CD4-positive, alpha-beta T cell (primary cell): ENCODE data around the gene EGLN1. TPM values are rescaled to one million over a fixed set of nuclear protein-coding genes. Genes with fewer than 3 reads are reported as not detected.
"Not testable (repeated sequence)": the region's sequence is repeated elsewhere in the genome, so short reads cannot be mapped to it uniquely, and the experiment has no call there.

Experiments
- ATAC-seq: fragments of 200-7000 bp; cut with Tn5 transposase; one replicate; pipeline ENCODE4 v1.10.0; 2022; ENCODE audit warnings: mild to moderate bottlenecking; ENCODE audit not compliant: poor library complexity
- CTCF ChIA-PET: fragments of 350-600 bp; sonication (Branson Sonifier 250); formaldehyde crosslinking; loops from one replicate; lab custom pipeline; 2021; ENCODE audit warnings: antibody characterized with exemption, inconsistent platforms; lab: Charles Lee
- POLR2A ChIA-PET: fragments of 350-600 bp; sonication (Branson Sonifier 250); formaldehyde crosslinking; loops from one replicate; lab custom pipeline; 2021; ENCODE audit warnings: antibody characterized with exemption, inconsistent platforms; lab: Charles Lee
- DNase-seq, 14 experiments: peaks; one replicate each; pipeline ENCODE4 v3.0.0-alpha.2; 2013 to 2020; ENCODE audit warnings: mixed read lengths in 2 of 14
- H3K27ac ChIP-seq, 2 donors: one replicate each; pipeline versions ENCODE4 v1.5.1 to v1.7.0; 2013; ENCODE audit warnings: low read length in 2 of 2, low read depth in 1 of 2, mild to moderate bottlenecking in 1 of 2
- H3K27me3 ChIP-seq, 2 experiments: 1 replicate in 1 of 2; 2 replicates in 1 of 2; pipeline versions ENCODE4 v1.6.1 to v1.7.0; 2013; ENCODE audit warnings: low read length in 2 of 2, control low read depth in 1 of 2, mild to moderate bottlenecking in 1 of 2, moderate library complexity in 1 of 2; ENCODE audit not compliant: insufficient read depth in 2 of 2, control insufficient read depth in 1 of 2
- H3K36me3 ChIP-seq: one replicate; pipeline ENCODE4 v1.6.1; 2013; ENCODE audit warnings: low read length, control low read depth; ENCODE audit not compliant: insufficient read depth
- H3K4me1 ChIP-seq: one replicate; pipeline ENCODE4 v1.6.1; 2013; ENCODE audit warnings: low read length, control low read depth; ENCODE audit not compliant: insufficient read depth
- H3K4me3 ChIP-seq: one replicate; pipeline ENCODE4 v1.5.1; 2013; ENCODE audit warnings: mild to moderate bottlenecking, low read length, moderate library complexity
- H3K9me3 ChIP-seq, 2 experiments: 1 replicate in 1 of 2; 2 replicates in 1 of 2; pipeline versions ENCODE4 v1.6.1 to v1.7.0; 2013; ENCODE audit warnings: low read length in 2 of 2, mild to moderate bottlenecking in 2 of 2, control low read depth in 1 of 2, moderate library complexity in 1 of 2; ENCODE audit not compliant: control insufficient read depth in 1 of 2, insufficient read depth in 1 of 2
- H3K27ac Mint-ChIP-seq: one replicate; pipeline ENCODE4 v1.8.0; 2020; ENCODE audit warnings: mixed read lengths
- H3K27me3 Mint-ChIP-seq: one replicate; pipeline ENCODE4 v1.8.0; 2021; ENCODE audit warnings: mixed read lengths
- H3K36me3 Mint-ChIP-seq: one replicate; pipeline ENCODE4 v1.8.0; 2021; ENCODE audit warnings: low read depth, mixed read lengths
- H3K4me1 Mint-ChIP-seq: one replicate; pipeline ENCODE4 v1.8.0; 2021; ENCODE audit warnings: low read depth, mixed read lengths
- H3K4me3 Mint-ChIP-seq: one replicate; pipeline ENCODE4 v1.8.0; 2020; ENCODE audit warnings: mild to moderate bottlenecking, mixed read lengths
- H3K9me3 Mint-ChIP-seq: one replicate; pipeline ENCODE4 v1.8.0; 2020; ENCODE audit warnings: mixed read lengths
- intact Hi-C, 2 experiments: fragments of 100-400 bp; cut with DNase I in 1 of 2; cut with micrococcal nuclease in 1 of 2; formaldehyde crosslinking; loops; one replicate each; pipeline versions ENCODE4 v1.15.1 to v1.9.0; 2023 to 2025; cut with DNase I, micrococcal nuclease
- total RNA-seq, 174 experiments: library from RNA in 2 of 174; stranded (reverse) in 2 of 174; gene quantifications; one replicate each; pipeline ENCODE4 v1.2.3 and lab custom pipeline; 2021 to 2026
- TF ChIP-seq, protein P1 (sequence below): fragments of 200-600 bp; IDR thresholded peaks from one replicate; pipeline ENCODE4 v1.8.0; 2022; ENCODE audit warnings: antibody characterized with exemption, mild to moderate bottlenecking

EGLN1 gene
- total RNA-seq, 2 experiments from 2014 or later = 8.2 to 9.4 TPM

DNA sequence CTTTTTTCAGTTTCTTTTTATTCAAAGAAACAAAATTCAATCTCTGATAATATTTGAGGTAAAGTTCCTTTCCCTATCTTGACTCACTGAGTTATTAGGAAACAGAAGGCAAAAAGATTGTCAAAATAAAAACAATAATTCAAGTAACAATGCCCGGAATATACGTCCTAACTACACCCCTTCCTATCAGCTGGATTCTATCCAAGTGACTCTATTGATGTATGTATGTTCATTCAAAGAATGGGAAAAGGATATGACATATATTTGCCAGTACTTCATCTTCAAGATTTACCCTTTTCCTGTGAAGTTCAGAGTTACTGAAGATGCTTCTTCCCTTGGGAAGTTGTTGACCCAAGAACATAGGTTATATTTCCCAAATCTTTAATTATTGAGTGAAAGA lies 70.3 kb downstream of the EGLN1 start:
- H3K36me3 Mint-ChIP-seq = peaks cover 62% of the 10 kb centered on the region
- TF ChIP-seq, protein P1, sequence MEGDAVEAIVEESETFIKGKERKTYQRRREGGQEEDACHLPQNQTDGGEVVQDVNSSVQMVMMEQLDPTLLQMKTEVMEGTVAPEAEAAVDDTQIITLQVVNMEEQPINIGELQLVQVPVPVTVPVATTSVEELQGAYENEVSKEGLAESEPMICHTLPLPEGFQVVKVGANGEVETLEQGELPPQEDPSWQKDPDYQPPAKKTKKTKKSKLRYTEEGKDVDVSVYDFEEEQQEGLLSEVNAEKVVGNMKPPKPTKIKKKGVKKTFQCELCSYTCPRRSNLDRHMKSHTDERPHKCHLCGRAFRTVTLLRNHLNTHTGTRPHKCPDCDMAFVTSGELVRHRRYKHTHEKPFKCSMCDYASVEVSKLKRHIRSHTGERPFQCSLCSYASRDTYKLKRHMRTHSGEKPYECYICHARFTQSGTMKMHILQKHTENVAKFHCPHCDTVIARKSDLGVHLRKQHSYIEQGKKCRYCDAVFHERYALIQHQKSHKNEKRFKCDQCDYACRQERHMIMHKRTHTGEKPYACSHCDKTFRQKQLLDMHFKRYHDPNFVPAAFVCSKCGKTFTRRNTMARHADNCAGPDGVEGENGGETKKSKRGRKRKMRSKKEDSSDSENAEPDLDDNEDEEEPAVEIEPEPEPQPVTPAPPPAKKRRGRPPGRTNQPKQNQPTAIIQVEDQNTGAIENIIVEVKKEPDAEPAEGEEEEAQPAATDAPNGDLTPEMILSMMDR = no peak
- ATAC-seq (no peak), DNase-seq (no peak)
- no peaks in the 10 kb centered on the region for H3K9me3 Mint-ChIP-seq
- Histone ChIP-seq H3K27me3 (no peaks in the 10 kb centered on the region), H3K9me3 (no peaks in the 10 kb centered on the region), H3K27ac (no peak overlapping the region), H3K4me1 (no peaks in the 10 kb centered on the region), H3K36me3 (peaks cover 55% of the 10 kb centered on the region), H3K4me3 (no peak overlapping the region)
- no peak overlapping the region for H3K4me3 Mint-ChIP-seq
- no peaks in the 10 kb centered on the region for H3K27me3 Mint-ChIP-seq
- no peaks in the 10 kb centered on the region for H3K4me1 Mint-ChIP-seq
- ChIA-PET POLR2A (no interaction called here), CTCF (no interaction called here)
- intact Hi-C loops = no loop called here
- no peak overlapping the region for H3K27ac Mint-ChIP-seq

- H3K4me3 ChIP-seq, H3K4me3 Mint-ChIP-seq, H3K27ac ChIP-seq, H3K9me3 Mint-ChIP-seq, H3K9me3 ChIP-seq, ATAC-seq, H3K4me1 ChIP-seq, DNase-seq, intact Hi-C loops, CTCF ChIA-PET, H3K27me3 Mint-ChIP-seq, H3K4me1 Mint-ChIP-seq, H3K27ac Mint-ChIP-seq, H3K27me3 ChIP-seq: not testable (repeated sequence)
- H3K36me3 Mint-ChIP-seq = peaks cover 82% of the 10 kb centered on the region
- POLR2A ChIA-PET = interaction anchor here (1.7 kb wide), 1 partner anchor 11 kb away, joined by 9 read pairs; the partner anchor contains the start of genes EXOC8 and SPRTN
- peaks cover 56% of the 10 kb centered on the region for H3K36me3 ChIP-seq
Measured at GRCh38 chr1:231348856-231349255, 73.2 kb downstream of the EGLN1 start.

GRCh38 chr1:231348442-231348841 lies 73.6 kb downstream of the EGLN1 start:
- Mint-ChIP-seq H3K4me3 (no peak overlapping the region), H3K27me3 (no peaks in the 10 kb centered on the region), H3K9me3 (no peaks in the 10 kb centered on the region), H3K36me3 (peaks cover 86% of the 10 kb centered on the region), H3K4me1 (peaks cover 6% of the 10 kb centered on the region), H3K27ac (no peak overlapping the region)
- Histone ChIP-seq H3K36me3 (peaks cover 59% of the 10 kb centered on the region), H3K27ac (no peak overlapping the region), H3K9me3 (no peaks in the 10 kb centered on the region), H3K27me3 (no peaks in the 10 kb centered on the region), H3K4me3 (no peak overlapping the region), H3K4me1 (no peaks in the 10 kb centered on the region)
- CTCF ChIA-PET = no interaction called here
- ATAC-seq (no peak), DNase-seq (no peak)
- intact Hi-C loops = no loop called here
- POLR2A ChIA-PET = interaction anchor here (1.7 kb wide), 1 partner anchor 10 kb away, joined by 9 read pairs; the partner anchor contains the start of genes EXOC8 and SPRTN
- TF ChIP-seq, protein P1 = no peak

- intact Hi-C loops = no loop called here
- DNase-seq (no peak), ATAC-seq (no peak)
- Histone ChIP-seq H3K36me3 (peaks cover 63% of the 10 kb centered on the region), H3K9me3 (no peaks in the 10 kb centered on the region), H3K4me1 (no peaks in the 10 kb centered on the region), H3K27ac (no peak overlapping the region), H3K27me3 (no peaks in the 10 kb centered on the region), H3K4me3 (no peak overlapping the region)
- peaks cover 10% of the 10 kb centered on the region for H3K4me1 Mint-ChIP-seq
- ChIA-PET CTCF (no interaction called here), POLR2A (no interaction called here)
- no peak overlapping the region for H3K27ac Mint-ChIP-seq
- TF ChIP-seq, protein P1 = no peak
- peaks cover 86% of the 10 kb centered on the region for H3K36me3 Mint-ChIP-seq
- H3K9me3 Mint-ChIP-seq = no peaks in the 10 kb centered on the region
- no peaks in the 10 kb centered on the region for H3K27me3 Mint-ChIP-seq
- no peak overlapping the region for H3K4me3 Mint-ChIP-seq
Measured at GRCh38 chr1:231347961-231348360, 74.1 kb downstream of the EGLN1 start.
